Measurements from ENCODE around the gene CTNNA2.

DNA sequence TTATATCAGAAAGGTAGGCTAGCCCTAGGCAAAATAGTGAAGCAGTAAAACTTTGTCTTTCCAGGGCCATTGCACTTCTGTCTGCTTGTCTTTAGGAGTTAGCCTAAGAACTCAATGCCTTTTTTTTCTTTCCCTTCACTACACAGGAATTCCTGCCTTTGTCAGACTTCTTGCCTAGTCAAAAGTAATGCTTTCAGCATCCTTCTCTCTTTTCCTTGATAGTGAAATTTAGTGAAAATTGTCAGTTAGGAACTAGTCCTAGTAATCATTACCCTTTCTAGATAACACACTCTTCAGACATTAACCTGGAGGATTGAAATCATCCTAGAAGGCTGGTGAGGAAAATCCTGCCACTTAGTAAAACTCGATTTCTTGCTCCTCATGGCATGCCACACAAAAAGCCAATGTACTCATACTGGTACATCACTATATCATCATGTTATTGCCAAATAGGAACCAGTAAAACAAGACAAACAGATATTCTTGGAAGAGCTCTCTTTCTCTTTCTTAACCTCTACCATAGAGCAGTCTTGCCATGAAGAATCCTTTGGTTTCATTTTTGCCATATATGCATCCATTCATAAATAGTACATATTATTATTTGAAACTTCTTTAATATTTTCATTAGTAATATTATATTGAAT lies 320.5 kb downstream of the CTNNA2 start:
- TF ChIP-seq, protein P1, sequence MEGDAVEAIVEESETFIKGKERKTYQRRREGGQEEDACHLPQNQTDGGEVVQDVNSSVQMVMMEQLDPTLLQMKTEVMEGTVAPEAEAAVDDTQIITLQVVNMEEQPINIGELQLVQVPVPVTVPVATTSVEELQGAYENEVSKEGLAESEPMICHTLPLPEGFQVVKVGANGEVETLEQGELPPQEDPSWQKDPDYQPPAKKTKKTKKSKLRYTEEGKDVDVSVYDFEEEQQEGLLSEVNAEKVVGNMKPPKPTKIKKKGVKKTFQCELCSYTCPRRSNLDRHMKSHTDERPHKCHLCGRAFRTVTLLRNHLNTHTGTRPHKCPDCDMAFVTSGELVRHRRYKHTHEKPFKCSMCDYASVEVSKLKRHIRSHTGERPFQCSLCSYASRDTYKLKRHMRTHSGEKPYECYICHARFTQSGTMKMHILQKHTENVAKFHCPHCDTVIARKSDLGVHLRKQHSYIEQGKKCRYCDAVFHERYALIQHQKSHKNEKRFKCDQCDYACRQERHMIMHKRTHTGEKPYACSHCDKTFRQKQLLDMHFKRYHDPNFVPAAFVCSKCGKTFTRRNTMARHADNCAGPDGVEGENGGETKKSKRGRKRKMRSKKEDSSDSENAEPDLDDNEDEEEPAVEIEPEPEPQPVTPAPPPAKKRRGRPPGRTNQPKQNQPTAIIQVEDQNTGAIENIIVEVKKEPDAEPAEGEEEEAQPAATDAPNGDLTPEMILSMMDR (IDR thresholded peaks at IDR 0.05) = no peak
- TF ChIP-seq POLR2A (IDR thresholded peaks at IDR 0.05) = no peak
